ENCODE data around the gene SUPV3L1.

SUPV3L1 gene

DNA sequence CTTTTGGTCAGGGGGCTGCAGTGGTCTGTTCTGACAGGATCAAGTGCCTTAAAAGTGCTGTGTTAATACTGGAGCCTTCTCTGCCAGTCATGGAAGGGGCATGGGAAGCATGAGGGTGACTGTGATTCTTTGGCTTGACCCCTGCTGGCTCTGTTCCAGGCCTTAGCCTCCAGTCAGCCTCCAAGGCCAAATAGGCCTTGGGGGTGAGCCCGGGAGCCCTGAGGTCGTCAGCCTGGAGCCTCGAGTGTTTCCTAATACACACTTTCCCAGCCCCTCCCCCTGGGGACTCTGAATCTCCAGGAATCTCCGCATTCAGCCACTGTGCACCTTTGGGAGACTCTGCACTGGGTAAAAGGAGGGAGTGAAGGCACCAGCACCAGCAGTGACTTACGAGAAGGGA, 50.1 kb downstream of the SUPV3L1 start:
- no peak for TF ChIP-seq GATA1 (IDR thresholded peaks at IDR 0.05; ENCODE audit: low read depth, low read length)
- TF ChIP-seq POLR2A (IDR thresholded peaks at IDR 0.05; ENCODE audit: low read length), result no peak
- no peak for DNase-seq

DNA sequence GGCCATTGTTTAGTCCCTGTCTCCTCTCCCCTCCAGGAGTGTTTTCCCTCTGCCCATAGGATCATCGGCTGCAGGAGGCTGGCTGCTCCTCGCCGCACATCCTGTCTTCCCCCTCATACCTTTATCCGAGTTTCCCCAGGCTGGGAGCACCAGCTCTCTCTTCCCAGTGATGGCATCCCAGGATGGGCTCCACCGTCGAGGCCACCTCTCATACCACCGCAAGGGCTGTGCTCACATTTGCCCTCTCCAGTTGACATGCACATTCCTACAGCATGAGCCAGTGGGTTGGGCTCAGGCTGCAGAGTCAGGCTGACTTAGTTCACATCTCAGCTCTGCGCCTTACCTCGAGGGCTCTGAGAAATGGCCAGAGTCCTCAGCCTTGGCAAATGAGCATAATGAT, 52.2 kb downstream of the SUPV3L1 start:
- DNase-seq, result no peak
- no peak for TF ChIP-seq POLR2A (IDR thresholded peaks at IDR 0.05; ENCODE audit: low read length)
- TF ChIP-seq GATA1 (IDR thresholded peaks at IDR 0.05; ENCODE audit: low read depth, low read length), result no peak

DNA sequence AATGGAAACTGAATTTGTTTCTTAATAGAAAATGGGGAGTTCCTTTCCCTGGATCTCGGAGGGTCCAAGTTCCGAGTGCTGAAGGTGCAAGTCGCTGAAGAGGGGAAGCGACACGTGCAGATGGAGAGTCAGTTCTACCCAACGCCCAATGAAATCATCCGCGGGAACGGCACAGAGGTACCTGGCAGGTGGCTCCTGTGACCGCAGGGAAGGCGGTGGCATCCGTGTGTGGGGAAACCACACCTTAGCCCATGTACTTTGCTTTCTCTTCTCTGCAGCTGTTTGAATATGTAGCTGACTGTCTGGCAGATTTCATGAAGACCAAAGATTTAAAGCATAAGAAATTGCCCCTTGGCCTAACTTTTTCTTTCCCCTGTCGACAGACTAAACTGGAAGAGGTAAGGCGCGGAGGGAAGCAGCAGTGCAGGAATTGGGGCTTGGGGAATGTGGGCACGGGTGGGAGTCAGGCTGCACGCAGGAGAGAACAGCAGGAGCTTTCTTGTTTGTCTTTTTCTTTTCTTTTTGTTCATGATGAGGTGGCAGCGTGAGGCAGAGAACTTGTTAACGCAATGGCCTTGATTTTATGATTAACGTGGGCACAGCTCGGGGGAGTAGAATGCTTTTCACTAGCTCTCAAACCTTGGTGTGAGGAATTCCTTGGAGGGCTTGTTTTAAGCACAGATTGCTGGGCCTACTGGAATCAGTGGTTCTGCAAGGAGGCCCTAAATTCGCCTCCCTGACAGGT, 52.9 kb downstream of the SUPV3L1 start:
- no peak for TF ChIP-seq POLR2A (IDR thresholded peaks at IDR 0.05; ENCODE audit: low read length)
- no peak for TF ChIP-seq GATA1 (IDR thresholded peaks at IDR 0.05; ENCODE audit: low read depth, low read length)

DNA sequence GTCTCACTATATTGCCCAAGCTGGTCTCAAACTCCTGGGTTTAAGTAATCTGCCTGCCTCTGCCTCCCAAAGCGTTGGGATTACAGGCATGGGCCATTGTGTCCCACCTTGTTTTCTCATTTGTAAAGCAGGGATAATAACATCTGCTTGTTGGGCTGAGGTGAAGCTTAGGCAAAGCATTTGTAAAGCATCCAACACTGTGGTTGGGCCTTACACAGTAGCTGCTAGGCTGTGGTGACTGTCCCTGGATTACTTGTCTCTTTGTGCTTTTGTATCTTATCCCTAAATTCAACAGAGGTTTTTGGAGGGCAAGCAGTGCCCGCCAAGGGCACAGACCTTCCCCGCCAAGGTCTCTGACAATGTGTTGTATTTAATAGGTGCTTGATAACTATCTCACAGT, 54.4 kb downstream of the SUPV3L1 start:
- no peak for DNase-seq
- TF ChIP-seq GATA1 (IDR thresholded peaks at IDR 0.05; ENCODE audit: low read depth, low read length) (no peak), POLR2A (IDR thresholded peaks at IDR 0.05; ENCODE audit: low read length) (no peak)

More for the DNA sequence above, 52.9 kb downstream of the SUPV3L1 start:
- DNase-seq, result no peak

DNA sequence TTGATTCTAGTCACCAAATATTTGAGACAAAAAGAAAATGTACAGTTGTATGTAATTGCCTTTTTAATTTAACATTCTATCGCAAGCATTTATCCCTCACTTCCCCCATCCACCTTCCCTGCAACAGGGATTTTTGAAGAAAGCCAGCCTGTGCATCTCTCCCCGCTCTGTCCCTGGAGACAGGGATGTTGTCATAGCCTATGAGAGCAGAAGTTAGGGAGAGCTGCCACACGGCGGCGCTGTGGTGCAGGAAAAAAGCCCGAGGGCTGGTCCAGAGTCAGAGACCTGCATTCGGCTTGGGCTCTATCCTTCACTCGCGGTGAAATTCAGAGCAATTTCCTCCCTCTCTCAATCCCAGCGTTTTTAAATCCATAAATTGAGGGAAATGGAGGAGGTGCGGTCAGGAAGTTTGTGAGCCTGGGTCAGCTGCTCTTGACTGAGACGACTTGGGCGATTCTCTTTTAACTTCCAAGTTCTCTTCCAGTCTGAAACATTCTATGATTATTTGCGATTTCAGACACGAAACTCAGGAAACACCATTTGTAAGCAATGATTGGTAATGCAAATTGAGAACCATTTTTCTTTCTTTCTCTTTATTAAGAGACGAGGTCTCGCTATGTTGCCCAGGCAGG, 57.6 kb downstream of the SUPV3L1 start:
- TF ChIP-seq GATA1 (IDR thresholded peaks at IDR 0.05; ENCODE audit: low read depth, low read length) (no peak), POLR2A (IDR thresholded peaks at IDR 0.05; ENCODE audit: low read length) (no peak)
- DNase-seq, result peak; percentile 78 to 91

DNA sequence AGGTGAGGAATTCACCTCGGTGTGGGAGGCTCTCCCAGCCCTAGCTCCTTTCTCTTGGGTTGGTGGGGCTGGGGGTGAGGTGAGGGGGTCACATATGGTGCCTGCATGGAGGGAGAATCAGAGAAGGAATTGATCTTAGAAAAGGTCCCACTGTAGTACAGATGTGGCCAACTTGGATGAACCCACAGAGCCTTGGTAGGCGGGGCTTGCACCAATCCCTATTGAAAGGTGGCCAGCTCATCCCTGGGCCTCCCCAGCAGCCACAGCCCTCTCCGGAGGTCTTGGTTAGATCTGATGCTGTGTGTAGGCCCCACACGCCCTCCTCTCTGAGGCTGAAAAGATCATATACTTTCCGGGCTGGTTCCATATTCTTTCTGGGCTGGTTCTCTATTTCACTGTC, 59.1 kb downstream of the SUPV3L1 start:
- TF ChIP-seq GATA1 (IDR thresholded peaks at IDR 0.05; ENCODE audit: low read depth, low read length), result no peak
- no peak for TF ChIP-seq POLR2A (IDR thresholded peaks at IDR 0.05; ENCODE audit: low read length)
- peak; percentile 13 to 34 for DNase-seq

DNA sequence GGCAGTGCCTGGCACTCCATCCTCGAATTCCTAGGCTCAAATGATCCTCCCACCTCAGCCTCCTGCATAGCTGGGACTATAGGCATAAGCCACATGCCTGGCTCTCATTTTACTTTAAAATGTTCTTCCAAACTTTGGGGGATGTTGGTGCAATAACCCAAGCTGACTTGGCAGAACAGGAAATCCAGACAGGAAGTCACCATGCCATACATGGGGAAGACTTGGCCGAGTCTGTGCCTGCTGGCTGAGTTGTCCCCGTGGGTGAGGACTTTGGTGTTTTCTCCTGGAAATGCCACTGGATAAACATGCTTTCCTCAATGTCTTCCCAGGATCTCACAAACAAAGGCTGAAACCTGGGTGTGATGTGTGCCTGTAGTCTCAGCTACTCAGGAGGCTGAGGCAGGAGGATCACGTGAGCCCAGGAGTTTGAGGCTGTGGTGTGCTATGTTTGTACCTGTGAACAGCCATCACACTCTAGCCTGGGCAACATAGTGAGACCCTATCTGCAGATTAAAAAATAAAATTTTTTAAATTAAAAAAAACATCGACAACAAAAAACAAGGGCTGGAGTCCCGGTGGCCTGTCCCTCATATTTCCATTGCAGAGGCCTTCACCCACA, 59.9 kb downstream of the SUPV3L1 start:
- TF ChIP-seq POLR2A (IDR thresholded peaks at IDR 0.05; ENCODE audit: low read length) (no peak), GATA1 (IDR thresholded peaks at IDR 0.05; ENCODE audit: low read depth, low read length) (no peak)
- DNase-seq, result no peak

DNA sequence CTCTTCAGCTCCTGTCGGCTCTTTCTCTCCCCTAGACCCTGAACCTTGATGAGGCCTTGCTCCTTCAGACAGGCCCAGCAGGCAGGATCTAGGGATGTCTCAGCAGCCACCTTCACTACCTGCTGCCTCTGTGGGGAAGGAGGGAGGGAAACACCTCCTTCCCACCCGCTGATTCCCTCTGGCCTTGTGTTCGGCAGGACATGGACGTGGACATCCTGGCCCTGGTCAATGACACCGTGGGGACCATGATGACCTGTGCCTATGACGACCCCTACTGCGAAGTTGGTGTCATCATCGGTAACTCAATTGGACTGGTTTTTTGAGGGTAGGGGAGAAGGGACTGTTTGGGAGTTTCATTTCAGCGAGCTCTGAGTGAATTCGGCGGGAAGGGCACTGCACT, 60.4 kb downstream of the SUPV3L1 start:
- TF ChIP-seq POLR2A (IDR thresholded peaks at IDR 0.05; ENCODE audit: low read length), result no peak
- no peak for DNase-seq

DNA sequence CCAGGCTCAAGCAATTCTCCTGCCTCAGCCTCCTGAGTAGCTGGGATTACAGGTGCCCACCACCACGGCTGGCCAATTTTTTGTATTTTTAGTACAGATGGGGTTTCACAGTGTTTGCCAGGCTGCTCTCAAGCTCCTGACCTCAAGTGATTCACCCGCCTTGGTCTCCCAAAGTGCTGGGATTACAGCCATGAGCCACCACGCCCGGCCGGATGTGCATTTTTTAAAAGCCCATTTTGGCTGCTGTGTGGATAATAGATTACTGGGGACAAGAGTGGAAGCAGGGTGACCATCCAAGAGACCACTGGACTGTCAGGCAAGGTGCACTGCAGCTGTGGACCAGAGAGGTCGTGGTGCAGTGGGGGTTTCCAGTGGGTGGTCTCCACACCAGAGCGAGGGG, 61.5 kb downstream of the SUPV3L1 start:
- TF ChIP-seq GATA1 (IDR thresholded peaks at IDR 0.05; ENCODE audit: low read depth, low read length), result no peak
- TF ChIP-seq POLR2A (IDR thresholded peaks at IDR 0.05; ENCODE audit: low read length), result no peak
- DNase-seq, result peak; percentile 43 to 59

DNA sequence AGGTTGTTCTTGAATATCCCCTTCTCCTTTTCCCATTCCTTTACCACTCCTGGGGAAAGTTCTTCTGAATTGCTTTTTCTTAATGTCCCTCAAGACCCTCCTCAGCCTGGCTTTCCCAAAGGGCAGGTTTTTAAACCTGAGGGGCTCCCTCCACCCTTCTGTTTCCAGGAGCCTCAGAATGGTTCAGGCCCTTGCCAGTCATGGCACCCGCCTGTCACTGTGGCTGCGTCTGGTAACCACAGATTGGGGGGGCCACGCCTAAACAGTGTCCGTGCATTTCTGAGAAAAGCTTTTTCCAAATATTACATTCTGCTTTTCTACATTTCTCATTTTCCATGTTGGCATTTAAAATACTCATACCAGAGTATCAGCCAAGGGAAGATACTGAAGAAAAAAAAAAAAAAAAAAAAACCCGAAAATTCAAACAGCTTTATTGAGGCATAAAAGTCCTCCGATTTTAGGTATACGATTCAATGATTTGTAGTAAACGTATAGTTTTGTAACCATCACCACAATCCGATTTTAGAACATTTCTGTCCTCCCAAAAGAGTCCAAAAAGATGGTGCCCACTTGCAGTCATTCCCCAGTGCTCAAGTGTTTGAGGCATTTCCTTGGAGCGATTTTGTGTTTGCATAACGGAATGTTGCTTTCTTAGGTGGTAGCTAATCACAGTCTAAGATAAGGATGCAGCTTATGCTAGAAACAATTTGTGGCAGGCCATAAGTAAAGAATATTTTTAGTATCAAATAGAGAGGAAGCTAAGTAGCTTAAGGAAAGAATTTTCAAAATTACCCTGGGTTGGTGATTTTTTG, 62.2 kb downstream of the SUPV3L1 start:
- peak; percentile 48 for TF ChIP-seq POLR2A (IDR thresholded peaks at IDR 0.05; ENCODE audit: low read length)
- TF ChIP-seq GATA1 (IDR thresholded peaks at IDR 0.05; ENCODE audit: low read depth, low read length), result no peak
- peak; percentile 88 to 89 for DNase-seq

DNA sequence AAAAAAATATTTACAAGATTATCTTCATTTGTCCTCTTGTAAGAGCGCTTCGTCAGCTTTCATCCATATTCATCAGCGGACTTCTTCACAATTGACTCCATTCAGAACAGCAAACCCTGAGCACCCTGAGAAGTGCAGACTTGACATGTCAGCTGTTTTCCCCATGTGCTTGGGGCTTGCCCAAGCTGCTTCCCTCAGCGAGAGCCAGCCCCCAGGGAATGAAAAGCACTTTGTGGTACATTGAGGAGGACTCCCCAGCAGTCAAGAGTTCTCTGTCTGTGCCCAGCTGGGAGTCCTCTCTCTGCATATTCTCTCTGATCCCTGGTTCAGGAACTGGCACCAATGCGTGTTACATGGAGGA, 62.8 kb downstream of the SUPV3L1 start:
- TF ChIP-seq POLR2A (IDR thresholded peaks at IDR 0.05; ENCODE audit: low read length) (no peak), GATA1 (IDR thresholded peaks at IDR 0.05; ENCODE audit: low read depth, low read length) (no peak)

DNA sequence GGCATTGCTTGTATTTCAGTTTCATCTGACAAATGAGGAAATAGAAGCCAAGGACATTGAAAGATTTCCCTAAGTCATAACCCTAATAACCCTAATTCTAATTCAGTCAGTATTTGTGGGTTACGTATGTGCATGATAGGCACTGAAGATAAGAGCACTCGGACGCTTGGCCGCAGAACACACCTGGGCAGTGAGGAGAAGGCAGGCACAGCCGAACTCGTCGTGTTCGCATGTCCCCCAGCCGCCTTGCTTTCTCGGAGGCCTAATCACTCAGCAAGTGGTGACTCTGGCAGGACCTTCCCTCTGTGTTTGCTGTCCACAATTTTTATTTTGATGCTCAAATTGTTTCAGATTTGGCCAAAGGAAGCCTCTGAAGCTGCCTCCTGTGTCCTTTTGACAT, 63.8 kb downstream of the SUPV3L1 start:
- TF ChIP-seq POLR2A (IDR thresholded peaks at IDR 0.05; ENCODE audit: low read length), result no peak
- no peak for TF ChIP-seq GATA1 (IDR thresholded peaks at IDR 0.05; ENCODE audit: low read depth, low read length)

More for the DNA sequence above, 62.8 kb downstream of the SUPV3L1 start:
- peak in 1 of 2 experiments; percentile 44 for DNase-seq

DNA sequence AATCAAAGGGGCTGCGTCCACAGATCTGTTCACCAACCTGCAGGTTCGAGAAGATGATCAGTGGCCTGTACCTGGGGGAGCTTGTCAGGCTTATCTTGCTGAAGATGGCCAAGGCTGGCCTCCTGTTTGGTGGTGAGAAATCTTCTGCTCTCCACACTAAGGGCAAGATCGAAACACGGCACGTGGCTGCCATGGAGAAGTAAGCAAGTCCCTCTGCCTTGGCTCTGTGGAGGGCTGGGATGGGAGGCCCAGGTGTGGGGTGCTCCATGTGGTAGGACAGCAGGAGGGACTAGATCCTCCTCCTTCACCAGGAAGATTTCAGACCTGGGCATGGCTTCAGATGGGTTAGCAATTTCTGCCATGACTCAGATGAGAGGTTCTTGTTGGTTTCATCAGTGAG, 66.0 kb downstream of the SUPV3L1 start:
- TF ChIP-seq POLR2A (IDR thresholded peaks at IDR 0.05; ENCODE audit: low read length) (no peak), GATA1 (IDR thresholded peaks at IDR 0.05; ENCODE audit: low read depth, low read length) (no peak)
- DNase-seq, result no peak

More for the DNA sequence above, 63.8 kb downstream of the SUPV3L1 start:
- no peak for DNase-seq
